CD14-positive monocyte (primary cell): ENCODE data around the gene SLC25A21. TPM values are rescaled to one million over a fixed set of nuclear protein-coding genes. Genes with fewer than 3 reads are reported as not detected.

Experiments
- DNase-seq, 3 donors: peaks; one replicate each; pipeline ENCODE4 v3.0.0-alpha.2; 2011 to 2022
- H2AFZ ChIP-seq: 2 replicates; pipeline ENCODE4 v1.6.0; 2012; ENCODE audit warnings: mild to moderate bottlenecking, low read depth, low read length, inconsistent platforms; ENCODE audit not compliant: insufficient read depth, poor library complexity, severe bottlenecking
- H3K27ac ChIP-seq, 2 donors: 1 replicate in 1 of 2; 2 replicates in 1 of 2; pipeline ENCODE4 v1.5.1; 2012 to 2013; ENCODE audit warnings: low read length in 2 of 2, control low read depth in 1 of 2, inconsistent platforms in 1 of 2, low read depth in 1 of 2, mild to moderate bottlenecking in 1 of 2
- H3K27me3 ChIP-seq, 2 donors: one replicate each; pipeline versions ENCODE4 v1.6.0 to v1.6.1; 2011 to 2013; ENCODE audit warnings: low read length in 2 of 2; ENCODE audit not compliant: control insufficient read depth in 2 of 2, insufficient read depth in 2 of 2
- H3K36me3 ChIP-seq, 2 donors: replicated peaks in 1 of 2; 1 replicate in 1 of 2; 2 replicates in 1 of 2; pipeline versions ENCODE4 v1.5.1 to v1.6.1; 2012 to 2013; ENCODE audit warnings: low read length in 2 of 2, control low read depth in 1 of 2, inconsistent platforms in 1 of 2, mild to moderate bottlenecking in 1 of 2; ENCODE audit not compliant: insufficient read depth in 2 of 2, control insufficient read depth in 1 of 2
- H3K4me1 ChIP-seq, 2 donors: 1 replicate in 1 of 2; 2 replicates in 1 of 2; pipeline versions ENCODE4 v1.5.1 to v1.6.1; 2012 to 2013; ENCODE audit warnings: low read length in 2 of 2, control low read depth in 1 of 2, inconsistent platforms in 1 of 2, mild to moderate bottlenecking in 1 of 2, moderate library complexity in 1 of 2; ENCODE audit not compliant: insufficient read depth in 2 of 2, control insufficient read depth in 1 of 2
- H3K4me2 ChIP-seq: replicated peaks from 2 replicates; pipeline ENCODE3; 2012; ENCODE audit warnings: low read length, moderate library complexity, mild to moderate bottlenecking; ENCODE audit not compliant: poor library complexity, severe bottlenecking; ENCODE audit errors: extremely low read depth
- H3K4me3 ChIP-seq, 3 experiments: fragments of 200-600 bp in 1 of 3; sonication (generic) in 1 of 3; replicated peaks in 1 of 3; 1 replicate in 2 of 3; 2 replicates in 1 of 3; pipeline ENCODE4 v1.5.1; 2011 to 2013; ENCODE audit warnings: low read length in 3 of 3, mild to moderate bottlenecking in 3 of 3, control low read depth in 2 of 3, low read depth in 2 of 3, inconsistent platforms in 1 of 3, moderate library complexity in 1 of 3
- H3K79me2 ChIP-seq: 2 replicates; pipeline ENCODE4 v1.6.0; 2012; ENCODE audit warnings: mild to moderate bottlenecking, control low read depth, inconsistent platforms, low read length, moderate library complexity; ENCODE audit not compliant: insufficient read depth
- H3K9ac ChIP-seq: 2 replicates; pipeline ENCODE4 v1.6.0; 2017; ENCODE audit warnings: low read length, mild to moderate bottlenecking; ENCODE audit not compliant: insufficient read depth, poor library complexity, severe bottlenecking
- H3K9me3 ChIP-seq, 2 donors: replicated peaks in 1 of 2; 1 replicate in 1 of 2; 2 replicates in 1 of 2; pipeline versions ENCODE4 v1.5.1 to v1.6.1; 2012 to 2013; ENCODE audit warnings: low read length in 2 of 2, control low read depth in 1 of 2; ENCODE audit not compliant: control insufficient read depth in 1 of 2, insufficient read depth in 1 of 2
- H4K20me1 ChIP-seq: 2 replicates; pipeline ENCODE4 v1.6.0; 2012; ENCODE audit warnings: mild to moderate bottlenecking, low read length, control low read depth, moderate library complexity; ENCODE audit not compliant: insufficient read depth
- H3K27ac Mint-ChIP-seq, 7 donors: one replicate each; pipeline ENCODE4 v1.8.0; 2020; ENCODE audit warnings: mild to moderate bottlenecking in 7 of 7, mixed read lengths in 7 of 7, moderate library complexity in 6 of 7, inconsistent platforms in 2 of 7
- H3K27me3 Mint-ChIP-seq, 3 donors: one replicate each; pipeline ENCODE4 v1.8.0; 2021 to 2022; ENCODE audit warnings: low read depth in 3 of 3, mild to moderate bottlenecking in 3 of 3, mixed read lengths in 3 of 3, moderate library complexity in 3 of 3, inconsistent platforms in 1 of 3
- H3K36me3 Mint-ChIP-seq, 2 donors: one replicate each; pipeline ENCODE4 v1.8.0; 2020; ENCODE audit warnings: mixed read lengths in 2 of 2, inconsistent platforms in 1 of 2, mild to moderate bottlenecking in 1 of 2
- H3K4me1 Mint-ChIP-seq: one replicate; pipeline ENCODE4 v1.8.0; 2020; ENCODE audit warnings: mild to moderate bottlenecking, mixed read lengths
- H3K4me3 Mint-ChIP-seq, 2 donors: one replicate each; pipeline ENCODE4 v1.8.0; 2020; ENCODE audit warnings: mild to moderate bottlenecking in 2 of 2, mixed read lengths in 2 of 2, moderate library complexity in 1 of 2
- H3K9me3 Mint-ChIP-seq, 7 donors: one replicate each; pipeline ENCODE4 v1.8.0; 2020 to 2022; ENCODE audit warnings: mixed read lengths in 7 of 7, mild to moderate bottlenecking in 6 of 7, moderate library complexity in 6 of 7, inconsistent platforms in 2 of 7
- WGBS: methylation state at CpG from one replicate; pipeline ENCODE4 v1.1.5; 2013; ENCODE audit warnings: missing lambda C conversion rate; ENCODE audit not compliant: insufficient coverage; 5-methylcytosine and 5-hydroxymethylcytosine counted together
- intact Hi-C, 2 donors: fragments of 100-400 bp; cut with micrococcal nuclease; formaldehyde crosslinking; loops; one replicate each; pipeline versions ENCODE4 v1.15.0 to v1.15.1; 2023
- polyA plus RNA-seq, 3 donors: library from polyadenylated mRNA; depleted of rRNA in 1 of 3; unstranded in 2 of 3; stranded (reverse) in 1 of 3; fragments of 300-500 nt in 2 of 3; fragments of >200 nt in 1 of 3; fragmentation: Illumina TruSeq in 2 of 3; gene quantifications; 1 replicate in 2 of 3; 2 replicates in 1 of 3; pipeline ENCODE4 v1.2.3, GENCODE V29; 2012 to 2021
- TF ChIP-seq, protein P1 (sequence below): fragments of 200-600 bp; IDR thresholded peaks from one replicate; pipeline ENCODE4 v1.8.0; 2022; ENCODE audit warnings: antibody characterized with exemption, mild to moderate bottlenecking

The SLC25A21 gene
- polyA plus RNA-seq, 3 donors = not detected

DNA sequence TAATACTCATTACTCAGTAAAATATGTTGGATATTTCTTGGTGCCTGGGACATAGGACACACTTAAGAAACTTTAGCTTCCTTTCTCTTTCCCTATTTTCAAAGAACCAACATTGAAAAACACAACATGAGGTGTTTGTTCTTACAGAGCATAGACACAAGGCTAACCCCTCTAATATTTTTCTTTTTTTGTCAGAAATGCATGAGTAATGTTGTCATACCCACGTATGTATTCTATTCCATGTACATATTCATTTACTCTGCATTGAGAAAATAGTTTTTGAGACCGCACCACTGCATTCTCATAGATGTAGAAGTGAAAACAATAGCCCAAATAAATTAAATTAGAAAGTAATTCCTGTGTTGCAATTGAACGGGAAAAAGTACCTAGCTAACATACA, 497.7 kb downstream of the SLC25A21 start:
- no peaks in the 10 kb centered on the region for H3K4me1 ChIP-seq
- no peak for DNase-seq
- no peaks in the 10 kb centered on the region for H3K79me2 ChIP-seq
- intact Hi-C loops = no loop called here
- Mint-ChIP-seq H3K4me1 (no peaks in the 10 kb centered on the region), H3K27me3 (peaks cover 9 to 33% (median 15%) of the 10 kb centered on the region in 3 donors), H3K36me3 (no peaks in the 10 kb centered on the region), H3K27ac (no peak overlapping the region), H3K4me3 (no peak overlapping the region), H3K9me3 (peaks cover 0 to 3% (median 0%) of the 10 kb centered on the region in 7 donors)
- TF ChIP-seq, protein P1, sequence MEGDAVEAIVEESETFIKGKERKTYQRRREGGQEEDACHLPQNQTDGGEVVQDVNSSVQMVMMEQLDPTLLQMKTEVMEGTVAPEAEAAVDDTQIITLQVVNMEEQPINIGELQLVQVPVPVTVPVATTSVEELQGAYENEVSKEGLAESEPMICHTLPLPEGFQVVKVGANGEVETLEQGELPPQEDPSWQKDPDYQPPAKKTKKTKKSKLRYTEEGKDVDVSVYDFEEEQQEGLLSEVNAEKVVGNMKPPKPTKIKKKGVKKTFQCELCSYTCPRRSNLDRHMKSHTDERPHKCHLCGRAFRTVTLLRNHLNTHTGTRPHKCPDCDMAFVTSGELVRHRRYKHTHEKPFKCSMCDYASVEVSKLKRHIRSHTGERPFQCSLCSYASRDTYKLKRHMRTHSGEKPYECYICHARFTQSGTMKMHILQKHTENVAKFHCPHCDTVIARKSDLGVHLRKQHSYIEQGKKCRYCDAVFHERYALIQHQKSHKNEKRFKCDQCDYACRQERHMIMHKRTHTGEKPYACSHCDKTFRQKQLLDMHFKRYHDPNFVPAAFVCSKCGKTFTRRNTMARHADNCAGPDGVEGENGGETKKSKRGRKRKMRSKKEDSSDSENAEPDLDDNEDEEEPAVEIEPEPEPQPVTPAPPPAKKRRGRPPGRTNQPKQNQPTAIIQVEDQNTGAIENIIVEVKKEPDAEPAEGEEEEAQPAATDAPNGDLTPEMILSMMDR = no peak
- no peaks in the 10 kb centered on the region for H4K20me1 ChIP-seq
- H3K9ac ChIP-seq = no peak overlapping the region
- no peaks in the 10 kb centered on the region for H3K9me3 ChIP-seq
- WGBS = no CpG with 5 or more reads among the region's 3 CpGs
- no peak overlapping the region for H3K4me2 ChIP-seq
- H3K36me3 ChIP-seq = no peaks in the 10 kb centered on the region
- no peak overlapping the region for H2AFZ ChIP-seq
- peaks cover 15 to 57% of the 10 kb centered on the region in 2 donors for H3K27me3 ChIP-seq
- no peak overlapping the region for H3K27ac ChIP-seq
- H3K4me3 ChIP-seq = no peak overlapping the region

DNA sequence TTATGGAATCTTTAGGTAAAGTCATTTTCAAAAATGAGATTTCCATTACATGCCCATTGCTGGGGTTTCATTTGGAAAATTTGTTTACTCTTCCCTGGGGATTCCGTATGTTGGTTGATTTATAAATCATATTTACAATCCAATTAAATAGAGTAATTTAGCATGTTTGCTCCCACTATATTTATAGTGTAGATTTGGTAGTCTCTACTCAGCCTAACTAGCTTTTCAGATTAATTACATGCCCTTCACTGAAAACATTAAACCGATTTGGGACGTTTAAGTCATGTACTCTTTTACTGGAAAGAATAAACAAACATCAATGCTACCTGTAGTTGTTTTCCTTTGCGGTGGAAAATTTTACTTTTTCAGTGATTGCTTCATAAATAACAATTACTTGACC, 500.3 kb downstream of the SLC25A21 start:
- H3K79me2 ChIP-seq = no peaks in the 10 kb centered on the region
- H3K9me3 Mint-ChIP-seq = peaks cover 2 to 15% (median 13%) of the 10 kb centered on the region in 7 donors
- peaks cover under 1 to 1% of the 10 kb centered on the region in 2 donors for H3K36me3 Mint-ChIP-seq
- TF ChIP-seq, protein P1 = no peak
- peaks cover under 1 to 10% of the 10 kb centered on the region in 2 donors for H3K9me3 ChIP-seq
- H3K4me1 ChIP-seq = peaks cover 0 to 3% of the 10 kb centered on the region in 2 donors
- no peak overlapping the region for H3K4me3 Mint-ChIP-seq
- DNase-seq = no peak
- no peaks in the 10 kb centered on the region for H3K36me3 ChIP-seq
- no peak overlapping the region for H3K4me3 ChIP-seq
- peaks cover 6% of the 10 kb centered on the region for H3K4me1 Mint-ChIP-seq
- H3K9ac ChIP-seq = no peak overlapping the region
- H3K27me3 Mint-ChIP-seq = peaks cover 16 to 37% (median 27%) of the 10 kb centered on the region in 3 donors
- no CpG with 5 or more reads among the region's 4 CpGs for WGBS
- H3K27ac ChIP-seq = no peak overlapping the region
- peaks cover 27 to 64% of the 10 kb centered on the region in 2 donors for H3K27me3 ChIP-seq
- H4K20me1 ChIP-seq = no peaks in the 10 kb centered on the region
- intact Hi-C loops = no loop called here
- no peak overlapping the region for H3K4me2 ChIP-seq
- H3K27ac Mint-ChIP-seq = no peak overlapping the region
- no peak overlapping the region for H2AFZ ChIP-seq
